ENCODE measurements around the gene NPHP4.

The NPHP4 gene

DNA sequence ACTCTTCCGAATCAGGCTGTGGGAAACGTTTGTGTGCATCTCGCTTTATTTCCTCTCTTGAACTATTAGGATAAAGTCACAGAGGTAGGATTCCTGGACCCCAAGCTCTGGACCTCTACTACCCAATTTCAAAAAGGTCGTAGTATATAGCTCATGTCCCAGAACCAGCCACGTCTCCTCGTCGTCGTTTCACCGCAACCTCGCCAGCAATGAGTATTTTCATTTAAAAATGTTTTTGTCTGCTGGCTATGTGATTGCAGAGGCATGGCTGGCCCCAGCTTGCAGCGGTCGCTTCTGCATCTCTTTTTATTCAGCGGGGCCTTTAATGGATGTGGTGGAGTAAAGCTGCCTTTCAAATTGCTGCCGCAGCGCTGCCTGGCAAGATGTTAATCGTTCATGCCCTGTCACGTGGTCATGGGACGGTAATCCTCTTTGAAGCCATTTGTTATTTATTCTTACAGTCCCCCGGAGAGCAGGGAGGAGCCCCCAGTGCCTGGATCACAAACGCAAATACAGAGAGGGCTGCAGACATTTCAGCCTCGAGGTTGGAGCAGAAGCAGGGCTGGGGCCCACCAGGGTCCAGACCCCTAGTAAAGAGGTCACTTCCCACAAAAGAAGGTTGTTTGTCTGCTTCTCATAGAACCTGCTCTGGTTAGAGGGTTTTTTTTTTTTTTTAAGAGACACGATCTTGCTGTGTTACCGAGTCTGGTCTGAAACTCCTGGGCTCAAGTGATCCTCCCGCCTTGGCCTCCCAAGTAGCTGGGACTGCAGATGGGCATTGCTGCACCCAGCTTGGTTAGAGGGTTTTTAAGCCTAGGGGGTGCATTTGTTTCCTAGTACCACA, 11.6 kb upstream of the NPHP4 start:
- no peak for DNase-seq (ENCODE audit: low read depth in 2 of 2)

DNA sequence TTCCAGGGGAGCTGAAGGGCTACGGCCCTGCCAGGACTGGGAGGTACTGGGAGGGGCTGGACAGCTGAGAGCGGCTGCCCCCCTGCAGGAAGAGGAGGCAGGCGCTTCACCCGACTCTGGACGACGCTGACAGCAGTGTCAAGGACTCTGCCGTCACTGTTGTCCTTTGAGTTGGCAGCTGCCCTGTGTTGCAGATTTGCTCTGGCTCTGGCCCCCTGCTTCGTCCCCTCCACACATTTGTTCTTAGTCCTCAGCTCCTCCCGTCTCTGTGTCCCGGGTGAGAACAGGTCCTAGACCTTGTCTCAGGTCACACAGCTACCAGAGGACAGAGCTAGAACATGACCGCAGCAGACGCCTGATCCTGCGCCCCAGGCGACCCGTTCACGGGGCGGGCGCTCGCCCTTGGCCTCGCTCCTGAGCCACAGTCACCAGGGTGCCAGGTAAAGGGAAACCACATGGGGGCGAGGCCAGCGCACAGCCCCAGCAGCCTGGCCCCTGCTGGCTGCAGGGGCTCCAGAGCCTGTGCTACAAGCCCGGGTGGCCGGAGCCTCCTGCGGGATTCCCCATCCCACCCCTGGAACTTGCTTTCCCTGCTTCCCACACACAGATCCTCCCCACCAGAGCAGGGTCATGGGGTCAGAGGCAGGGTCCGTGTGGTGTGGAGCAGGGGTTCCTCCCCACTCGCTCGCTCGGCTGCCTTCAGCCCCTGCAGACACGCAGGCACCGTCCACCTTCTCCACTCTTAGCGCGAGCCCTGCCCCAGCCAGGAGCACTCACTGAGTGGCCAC, 10.7 kb upstream of the NPHP4 start:
- DNase-seq (ENCODE audit: low read depth in 2 of 2) = no peak

DNA sequence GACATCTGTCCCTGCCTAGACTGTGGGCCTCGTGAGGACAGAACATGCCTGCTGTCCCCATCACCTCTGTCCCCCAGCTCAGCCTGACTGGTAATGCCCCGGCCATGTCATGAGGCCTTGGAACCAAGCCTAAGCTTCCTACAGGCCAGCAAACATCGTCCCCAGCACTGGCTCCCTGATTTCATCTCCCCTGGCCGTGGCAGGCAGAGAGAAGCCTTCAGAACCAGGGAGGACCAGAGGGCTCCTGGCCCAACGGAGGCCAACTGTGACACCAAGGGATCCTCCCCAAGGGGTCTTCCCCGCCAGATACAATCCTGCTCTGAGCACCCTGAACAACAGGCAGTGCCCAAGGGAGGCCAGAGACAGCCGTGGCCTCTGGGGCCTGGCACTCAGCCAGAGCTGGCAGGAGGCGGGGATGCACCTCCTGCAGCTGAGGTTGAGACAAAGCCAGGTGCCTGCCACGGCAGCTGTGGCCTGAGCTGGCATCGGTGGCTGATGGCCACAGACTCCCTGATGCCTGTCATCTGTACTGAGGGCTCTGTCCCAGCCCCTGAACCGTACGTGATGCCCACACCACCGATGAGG, 9.9 kb upstream of the NPHP4 start:
- DNase-seq (ENCODE audit: low read depth in 2 of 2) = no peak

DNA sequence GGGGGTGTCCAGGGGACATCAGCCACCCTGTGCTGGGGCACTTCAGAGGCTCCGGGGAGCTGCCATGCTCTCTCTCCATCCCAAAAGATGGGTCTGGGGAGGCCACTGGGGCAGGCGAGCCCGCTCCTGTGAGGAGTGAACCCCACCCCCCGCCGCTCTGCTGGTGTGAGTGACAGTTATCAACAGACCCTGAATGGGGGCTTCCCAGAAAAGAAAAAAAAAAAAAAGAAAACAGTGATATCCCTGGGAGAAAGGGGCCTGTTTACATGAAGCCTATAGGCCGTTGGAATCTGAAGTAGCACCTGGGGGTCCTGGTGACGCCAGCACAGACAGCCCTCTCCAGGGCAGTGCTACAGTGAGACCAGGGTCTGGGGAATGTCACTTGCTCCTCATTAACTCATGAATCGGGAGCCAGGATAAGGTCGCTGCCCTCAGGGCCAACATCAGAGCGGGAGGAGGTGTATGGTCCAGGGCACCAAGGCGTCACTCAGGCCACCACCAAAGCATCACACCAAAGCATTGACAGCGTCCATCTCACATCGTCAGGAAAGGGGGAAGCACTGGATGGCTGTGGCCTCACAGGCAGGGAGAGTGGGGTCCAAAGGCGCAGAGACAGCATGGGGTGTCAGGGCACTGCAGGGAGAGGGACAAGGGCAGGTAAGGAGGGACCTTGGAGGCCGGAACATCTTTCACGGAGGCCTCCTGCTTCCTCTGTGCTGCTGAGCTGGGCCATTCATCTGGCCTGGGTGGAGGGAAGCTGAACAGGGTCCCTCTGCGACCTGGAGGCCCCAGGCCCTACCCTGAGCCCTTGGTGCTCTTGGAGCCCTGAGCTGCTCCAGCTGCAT, 8.4 kb upstream of the NPHP4 start:
- DNase-seq (ENCODE audit: low read depth in 2 of 2) = no peak

DNA sequence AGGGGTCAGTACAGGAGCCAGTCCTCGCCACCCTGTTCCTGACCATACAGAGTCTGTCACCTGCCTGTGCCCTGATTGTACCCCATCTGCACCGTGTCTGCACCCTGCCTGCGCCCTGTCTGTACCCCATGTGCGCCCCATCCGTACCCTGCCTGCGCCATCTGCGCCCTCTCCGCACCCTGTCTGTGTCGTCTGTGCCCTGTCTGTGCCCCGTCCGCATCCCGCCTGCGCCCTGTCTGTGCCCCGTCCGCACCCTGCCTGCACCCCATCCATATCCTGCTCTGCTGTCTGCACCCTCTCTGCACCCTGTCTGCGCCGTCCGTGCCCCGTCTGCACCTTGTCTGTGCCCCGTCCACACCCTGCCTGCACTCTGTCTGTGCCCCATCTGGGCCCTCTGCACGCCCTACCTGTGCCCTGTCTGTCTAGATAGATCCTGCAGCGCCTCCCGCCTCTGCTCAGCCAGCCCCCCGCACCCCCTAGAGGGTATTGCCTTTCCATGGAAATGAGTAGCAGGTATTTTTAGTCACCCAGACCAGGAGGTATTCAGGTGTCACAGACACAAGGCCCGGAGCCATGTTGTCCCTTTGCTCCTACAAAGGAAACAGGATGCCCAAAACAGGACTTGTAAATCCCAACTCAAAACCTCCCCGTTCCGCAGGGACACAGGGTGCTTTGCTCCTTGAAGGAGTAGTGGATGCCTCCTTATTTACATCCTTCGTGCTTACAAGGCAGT, 7.7 kb upstream of the NPHP4 start:
- DNase-seq (ENCODE audit: low read depth in 2 of 2) = no peak

DNA sequence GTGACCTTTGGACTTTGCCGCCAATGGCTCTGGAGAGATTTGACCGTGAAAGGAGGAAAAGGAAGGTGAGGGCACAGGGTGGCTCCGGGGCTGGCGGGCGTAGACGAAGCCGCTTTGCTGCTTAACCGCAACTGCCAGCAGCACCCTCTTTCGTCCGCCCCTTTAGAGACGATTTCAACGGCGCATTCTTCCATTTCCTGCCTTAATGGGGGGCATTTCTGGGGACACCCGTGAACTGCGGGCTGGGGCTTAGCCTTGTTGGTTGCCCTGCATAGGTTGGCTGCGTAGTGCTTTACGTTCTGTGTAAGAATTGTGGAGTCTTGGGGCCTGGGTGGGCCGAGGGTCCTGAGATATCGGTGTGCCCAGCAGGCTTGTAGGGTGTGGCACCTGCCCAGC, 6.7 kb upstream of the NPHP4 start:
- no peak for DNase-seq (ENCODE audit: low read depth in 2 of 2)

DNA sequence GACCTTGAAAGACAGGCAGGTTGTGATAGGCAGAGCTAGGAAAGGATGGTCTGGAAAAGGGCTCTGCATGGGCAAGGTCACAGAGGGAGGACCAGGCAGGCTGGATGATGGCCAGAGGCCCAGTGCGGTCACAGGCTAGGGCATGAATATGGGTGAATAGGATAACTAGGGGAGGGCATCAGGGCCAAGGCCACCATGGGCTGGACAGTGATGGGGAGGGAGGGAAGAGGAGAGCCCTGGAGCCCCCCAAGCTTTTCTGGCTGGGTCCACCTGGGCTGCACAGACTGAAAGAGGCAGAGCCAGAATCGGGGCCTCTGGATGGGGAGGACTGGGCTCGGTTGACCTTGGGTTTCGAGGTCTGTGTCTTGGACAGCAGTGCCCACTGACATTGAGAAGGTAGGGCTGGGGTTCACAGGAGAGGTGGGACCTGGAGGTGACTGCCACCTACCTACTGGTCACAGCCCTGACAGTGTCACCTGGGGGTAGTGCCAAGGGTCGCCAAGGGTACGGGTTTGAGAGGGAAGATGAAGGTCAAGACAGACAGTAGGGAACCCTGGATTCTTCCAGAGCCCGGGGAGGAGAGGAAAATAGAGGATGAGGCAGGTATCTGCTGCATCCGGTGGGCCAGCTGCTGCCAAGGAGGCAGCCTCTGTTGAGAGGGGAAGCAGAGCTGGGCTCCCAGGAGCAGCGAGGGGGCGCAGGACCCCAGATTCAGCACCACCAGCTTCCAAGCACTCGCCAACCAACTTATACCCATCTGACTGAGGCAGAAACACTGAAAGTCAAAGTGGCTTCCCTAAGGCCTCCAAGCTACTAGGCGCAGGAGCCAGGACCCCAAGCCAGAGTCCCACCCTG, 6.1 kb upstream of the NPHP4 start:
- DNase-seq (ENCODE audit: low read depth in 2 of 2) = no peak

DNA sequence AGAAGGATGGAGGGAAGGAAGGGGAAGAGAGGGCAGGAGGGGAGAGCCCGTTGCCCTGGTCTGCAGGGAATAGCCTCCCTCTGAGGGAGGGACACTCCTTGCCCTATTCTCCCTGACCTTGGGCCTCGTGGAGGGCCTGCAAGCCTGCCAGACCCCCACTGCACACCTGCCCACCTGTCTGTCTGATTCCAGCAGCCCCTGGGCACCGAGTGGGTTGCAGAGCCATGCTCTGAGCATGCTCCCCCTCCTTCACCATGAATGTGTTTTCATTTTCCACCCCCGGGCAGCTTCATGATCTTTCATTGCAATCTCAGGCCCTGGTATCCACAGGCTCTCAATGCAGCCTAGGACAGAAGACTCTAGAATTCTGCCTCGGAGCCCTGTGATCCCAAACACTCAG, 5.1 kb upstream of the NPHP4 start:
- DNase-seq (ENCODE audit: low read depth in 2 of 2) = no peak

DNA sequence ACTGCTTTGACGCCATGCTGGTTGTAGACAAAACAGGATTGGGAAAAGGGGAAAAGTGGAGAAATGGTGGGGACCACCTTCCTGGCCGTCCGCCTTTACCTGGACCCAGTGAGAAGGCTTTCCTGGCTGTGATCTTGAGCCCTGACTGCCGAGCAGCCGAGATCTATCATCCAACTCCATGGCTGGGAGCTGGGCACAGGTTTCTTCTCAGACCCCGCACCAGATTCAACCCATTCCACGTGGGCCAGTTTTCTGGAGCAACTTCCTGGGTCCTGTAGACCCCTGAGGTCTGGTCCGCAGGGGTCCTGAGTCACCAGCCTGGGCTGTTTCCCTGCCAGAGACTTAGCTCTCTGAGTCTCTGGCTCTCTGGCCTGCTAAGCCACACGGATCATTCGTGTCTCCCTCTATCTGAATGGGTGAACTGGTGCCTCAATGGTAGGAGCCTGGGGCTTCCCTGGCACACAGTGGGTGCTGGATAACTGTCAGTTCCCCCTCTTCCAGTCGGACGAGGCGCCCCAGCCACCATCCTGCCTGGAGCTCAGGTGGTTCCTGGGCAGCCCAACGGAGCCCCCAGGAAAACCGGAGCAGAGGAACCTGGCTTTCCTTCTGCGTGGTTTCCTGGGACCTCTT, 4.5 kb upstream of the NPHP4 start:
- no peak for DNase-seq (ENCODE audit: low read depth in 2 of 2)

DNA sequence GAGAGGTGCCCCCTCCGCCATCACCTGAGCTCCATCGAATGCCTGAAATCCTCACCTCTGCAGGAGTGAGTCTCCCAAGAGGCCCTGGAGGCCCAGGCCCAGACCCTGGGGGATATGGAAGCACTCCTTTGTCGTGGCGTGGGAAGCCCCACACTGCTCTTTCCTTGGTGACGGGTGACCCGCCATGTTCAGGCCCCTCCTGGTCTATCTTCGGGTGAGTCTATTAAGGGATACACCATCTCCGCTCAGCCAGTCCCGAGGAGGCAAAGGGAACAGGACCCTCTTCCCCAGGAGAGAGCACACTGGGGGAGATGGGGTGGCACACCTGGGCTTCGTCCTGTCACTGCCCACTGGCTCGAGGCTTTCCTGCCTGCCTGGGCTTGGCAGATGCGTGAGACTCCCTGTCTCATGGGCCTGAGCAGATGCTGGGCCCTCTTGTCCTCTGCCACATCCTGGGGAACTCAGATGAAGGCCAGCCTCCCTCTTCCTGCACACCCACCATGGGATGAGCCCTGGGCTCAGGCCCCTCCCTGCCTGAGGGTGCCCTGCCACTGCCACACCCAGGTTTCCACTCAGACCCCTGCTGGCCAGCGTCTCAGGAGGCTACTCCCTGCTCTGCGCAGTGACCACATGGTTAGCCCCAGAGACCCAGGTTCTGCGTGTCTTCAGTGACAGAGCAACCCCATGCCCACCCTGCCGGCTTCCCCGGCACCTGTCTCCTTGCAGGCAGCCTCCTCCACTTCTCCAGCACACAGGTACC, 3.8 kb upstream of the NPHP4 start:
- no peak for DNase-seq (ENCODE audit: low read depth in 2 of 2)

DNA sequence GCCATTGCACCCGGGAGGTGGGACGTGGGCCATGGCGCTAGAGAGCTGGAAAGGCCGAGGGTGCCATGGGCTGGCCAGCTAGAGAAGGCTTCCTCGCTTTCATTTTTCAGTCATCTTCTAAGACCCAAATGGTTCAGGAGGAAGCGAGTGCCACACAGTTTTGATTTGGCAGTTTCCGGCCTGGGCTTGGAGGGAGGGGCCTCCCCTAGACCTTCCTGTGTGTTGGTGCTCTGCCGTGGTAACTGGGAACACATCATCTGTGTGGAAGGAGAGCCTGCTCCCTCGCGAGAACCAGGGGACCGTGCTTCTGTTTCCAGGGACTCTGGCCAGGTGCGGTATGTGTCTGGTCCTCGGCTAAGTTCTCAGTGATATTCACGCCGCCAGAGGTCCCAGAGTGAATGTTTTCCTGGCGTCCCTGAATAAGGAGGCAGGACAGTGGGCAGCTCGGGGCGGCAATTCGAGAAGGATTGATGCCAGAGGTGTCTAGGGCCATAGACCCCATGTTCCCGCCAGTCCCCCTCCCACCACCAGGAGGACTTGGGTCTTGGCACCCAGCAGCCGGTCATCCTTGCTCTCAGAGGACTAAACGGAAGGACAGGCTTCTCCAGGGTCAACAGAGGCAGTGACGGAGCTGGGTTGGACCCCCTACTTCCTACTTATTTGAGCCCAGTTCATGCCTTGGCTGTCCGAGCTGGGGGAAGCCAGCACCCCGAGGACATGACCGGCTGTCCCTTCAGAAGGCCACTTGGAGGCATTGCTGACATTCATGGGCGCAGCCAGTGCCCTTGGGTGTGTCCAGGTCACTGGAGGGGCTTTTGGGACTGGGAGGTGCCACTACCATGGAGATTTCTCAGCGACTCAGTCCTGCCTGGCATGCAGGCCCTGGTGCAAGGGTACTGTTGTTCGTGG, 2.7 kb upstream of the NPHP4 start:
- peak; percentile 31 to 50 for DNase-seq (ENCODE audit: low read depth in 2 of 2)

DNA sequence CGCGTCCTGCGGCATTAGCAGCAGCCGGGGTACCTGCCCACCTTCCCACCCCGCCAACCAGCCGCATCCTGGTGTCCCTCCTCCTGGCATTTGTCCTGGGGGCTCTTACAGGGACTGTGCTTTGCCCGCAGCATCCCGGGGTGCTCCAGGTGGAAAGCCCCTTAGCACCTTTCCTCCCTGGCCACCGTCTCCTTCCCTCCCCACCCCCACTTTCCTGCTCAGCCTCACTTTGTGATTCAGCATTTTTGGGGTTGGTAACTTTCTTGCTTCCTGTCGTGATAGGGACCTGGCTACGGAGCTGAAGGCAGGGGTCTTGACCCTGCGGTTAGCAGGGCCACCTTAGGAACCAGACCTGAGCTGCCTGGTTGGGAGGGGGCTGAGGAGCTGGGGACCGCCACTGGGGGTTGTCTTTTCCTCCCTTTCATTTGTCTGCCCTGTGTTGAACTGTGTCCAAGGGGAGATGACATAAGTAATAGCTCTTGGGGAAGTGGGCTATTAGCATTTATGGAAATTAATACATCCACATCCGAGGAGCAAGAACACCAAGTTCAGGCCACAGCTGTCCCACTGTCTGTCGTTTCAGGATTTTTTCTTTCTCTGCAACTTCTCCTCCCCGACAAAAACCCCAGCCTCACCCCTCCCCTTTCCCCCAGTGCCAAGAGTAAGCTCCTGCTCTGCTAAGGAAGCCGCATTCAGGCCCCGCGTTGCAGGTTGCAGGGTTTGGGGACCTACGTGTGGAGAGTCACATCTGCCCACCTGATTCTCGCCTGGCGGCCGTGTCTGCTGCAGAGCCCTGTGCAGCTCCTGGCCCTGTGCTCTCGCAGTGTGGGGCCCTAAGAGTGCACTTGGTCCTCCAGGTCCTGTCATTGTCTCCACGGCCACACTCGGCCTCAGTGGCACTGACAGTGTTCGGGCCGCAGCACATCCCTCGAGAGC, 1.6 kb upstream of the NPHP4 start:
- DNase-seq (ENCODE audit: low read depth in 2 of 2) = no peak

DNA sequence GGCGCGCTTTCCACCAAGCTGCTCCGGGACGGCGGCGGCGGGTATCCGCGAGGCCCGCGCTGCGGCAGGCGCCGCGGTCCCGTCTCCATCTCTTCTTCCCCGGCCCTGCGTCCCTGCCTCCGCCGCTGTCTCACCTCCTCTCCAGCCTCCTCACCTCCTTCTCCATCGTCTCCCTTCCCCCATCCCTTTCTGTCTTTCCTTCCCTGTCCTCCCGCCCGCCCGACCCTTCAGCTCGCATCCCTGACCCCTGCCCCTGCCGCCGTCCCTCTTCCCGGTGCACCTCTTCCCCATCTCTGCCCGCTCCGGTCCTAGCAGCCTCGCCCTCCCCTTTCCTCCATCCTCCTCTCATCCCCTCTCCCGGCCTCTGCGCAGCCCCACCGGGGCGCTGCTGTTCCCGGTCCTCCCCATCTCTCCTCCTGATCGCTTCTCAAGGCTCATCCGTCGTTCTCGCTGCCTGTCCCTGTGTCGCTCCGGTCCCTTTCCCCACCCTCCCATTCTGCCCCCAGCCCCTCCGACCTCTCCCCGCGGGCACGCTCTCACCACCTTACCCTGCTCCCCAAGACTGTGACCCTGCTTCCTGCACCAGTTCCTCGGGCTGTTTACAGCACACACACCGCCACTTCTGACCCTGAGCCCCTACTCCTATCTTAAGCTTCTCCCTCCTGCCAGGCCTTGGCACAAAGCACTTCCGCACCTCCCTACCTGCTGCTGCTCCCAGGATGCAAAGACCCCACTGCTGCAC, 760 bp upstream of the NPHP4 start:
- no peak for DNase-seq (ENCODE audit: low read depth in 2 of 2)

DNA sequence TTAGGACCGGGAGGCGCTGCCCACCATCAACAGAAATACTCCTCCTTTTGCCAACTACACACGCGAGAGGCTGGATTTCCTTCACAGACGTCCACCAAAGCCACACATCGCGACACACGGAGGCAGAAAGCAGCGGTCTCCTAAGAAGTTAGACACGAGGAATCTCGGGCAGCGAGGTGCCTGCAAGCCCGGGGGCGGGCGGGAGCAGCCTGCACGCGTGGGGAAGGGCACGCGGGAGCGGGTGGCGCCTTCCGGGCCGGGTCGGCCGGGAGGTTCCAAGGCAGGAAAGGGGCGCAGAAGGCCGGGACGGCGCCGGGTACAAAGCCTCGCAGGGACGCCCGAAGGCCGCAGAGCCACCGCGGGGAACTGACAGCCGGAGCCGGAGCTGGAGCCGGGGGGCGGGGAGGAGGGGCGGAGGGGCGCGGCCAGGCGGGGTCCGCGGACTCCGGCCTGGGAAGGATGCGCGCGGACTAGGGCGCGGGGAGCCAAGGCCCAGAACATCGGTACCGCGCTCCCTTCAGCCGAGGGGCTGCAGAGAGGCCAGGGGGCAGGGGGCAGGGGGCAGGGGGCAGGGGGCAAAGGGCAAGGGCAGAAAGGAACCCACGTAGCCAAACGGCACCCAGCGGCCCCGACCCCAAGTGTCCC, 722 bp downstream of the NPHP4 start:
- DNase-seq (ENCODE audit: low read depth in 2 of 2) = no peak

DNA sequence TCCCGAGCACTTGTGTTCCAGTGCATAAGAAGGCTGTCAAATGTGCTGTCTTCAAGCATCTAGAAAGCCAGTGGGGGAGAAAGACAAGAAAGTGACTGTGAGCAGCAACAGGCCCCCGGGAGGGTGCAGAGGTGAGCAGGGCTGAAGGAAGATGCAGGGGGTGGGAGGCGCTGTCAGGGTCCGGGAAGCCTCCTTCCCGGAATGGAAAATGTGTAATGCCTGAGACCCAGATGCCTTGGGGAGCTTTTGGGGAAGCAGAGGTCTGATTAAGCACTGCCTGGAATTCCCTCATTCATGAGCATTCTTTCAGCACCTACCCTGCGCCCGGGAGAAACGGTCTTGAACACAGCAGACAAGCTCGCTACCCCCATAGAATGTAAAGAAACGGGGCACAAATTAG, 1.3 kb downstream of the NPHP4 start:
- DNase-seq (ENCODE audit: low read depth in 2 of 2) = no peak
